ENCODE data around the gene OGFOD2. TPM values are rescaled to one million over a fixed set of nuclear protein-coding genes. Genes with fewer than 3 reads are reported as not detected.

Gene OGFOD2
- total RNA-seq, 1 donor from 2014 or later: 18.1 TPM

DNA sequence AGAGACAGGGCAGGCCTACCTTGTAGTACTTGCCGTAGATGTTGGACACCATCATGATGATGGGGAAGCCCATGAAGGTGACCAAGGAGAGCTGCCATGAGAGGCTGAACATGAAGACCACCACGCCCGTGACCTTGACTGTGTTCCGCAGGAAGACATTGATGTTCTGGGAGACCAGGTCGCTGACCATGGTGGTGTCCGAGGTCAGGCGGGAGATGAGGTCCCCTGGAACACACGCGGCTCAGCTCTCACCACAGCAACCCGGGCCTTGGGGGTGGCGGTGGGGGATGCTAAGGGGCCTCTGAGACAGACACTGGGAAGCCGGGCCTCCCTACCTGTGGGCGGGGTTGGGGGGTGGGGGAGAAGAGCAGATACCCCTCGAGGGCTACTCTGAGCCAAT is 26.4 kb upstream of the OGFOD2 start:
- H3K4me3 Mint-ChIP-seq: no peak overlapping the region
- H3K27me3 Mint-ChIP-seq (ENCODE audit: low read depth): no peaks in the 10 kb centered on the region
- no peak for DNase-seq (ENCODE audit: low read depth, low spot score)
- no peak overlapping the region for H3K27ac Mint-ChIP-seq (ENCODE audit: unreplicated experiment)
- peaks cover 25% of the 10 kb centered on the region for H3K4me1 Mint-ChIP-seq
- H3K9me3 Mint-ChIP-seq: no peaks in the 10 kb centered on the region
- TF ChIP-seq, protein P1, sequence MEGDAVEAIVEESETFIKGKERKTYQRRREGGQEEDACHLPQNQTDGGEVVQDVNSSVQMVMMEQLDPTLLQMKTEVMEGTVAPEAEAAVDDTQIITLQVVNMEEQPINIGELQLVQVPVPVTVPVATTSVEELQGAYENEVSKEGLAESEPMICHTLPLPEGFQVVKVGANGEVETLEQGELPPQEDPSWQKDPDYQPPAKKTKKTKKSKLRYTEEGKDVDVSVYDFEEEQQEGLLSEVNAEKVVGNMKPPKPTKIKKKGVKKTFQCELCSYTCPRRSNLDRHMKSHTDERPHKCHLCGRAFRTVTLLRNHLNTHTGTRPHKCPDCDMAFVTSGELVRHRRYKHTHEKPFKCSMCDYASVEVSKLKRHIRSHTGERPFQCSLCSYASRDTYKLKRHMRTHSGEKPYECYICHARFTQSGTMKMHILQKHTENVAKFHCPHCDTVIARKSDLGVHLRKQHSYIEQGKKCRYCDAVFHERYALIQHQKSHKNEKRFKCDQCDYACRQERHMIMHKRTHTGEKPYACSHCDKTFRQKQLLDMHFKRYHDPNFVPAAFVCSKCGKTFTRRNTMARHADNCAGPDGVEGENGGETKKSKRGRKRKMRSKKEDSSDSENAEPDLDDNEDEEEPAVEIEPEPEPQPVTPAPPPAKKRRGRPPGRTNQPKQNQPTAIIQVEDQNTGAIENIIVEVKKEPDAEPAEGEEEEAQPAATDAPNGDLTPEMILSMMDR (conservative IDR thresholded peaks at IDR 0.05): no peak
- no peaks in the 10 kb centered on the region for H3K36me3 Mint-ChIP-seq (ENCODE audit: low read depth)

DNA sequence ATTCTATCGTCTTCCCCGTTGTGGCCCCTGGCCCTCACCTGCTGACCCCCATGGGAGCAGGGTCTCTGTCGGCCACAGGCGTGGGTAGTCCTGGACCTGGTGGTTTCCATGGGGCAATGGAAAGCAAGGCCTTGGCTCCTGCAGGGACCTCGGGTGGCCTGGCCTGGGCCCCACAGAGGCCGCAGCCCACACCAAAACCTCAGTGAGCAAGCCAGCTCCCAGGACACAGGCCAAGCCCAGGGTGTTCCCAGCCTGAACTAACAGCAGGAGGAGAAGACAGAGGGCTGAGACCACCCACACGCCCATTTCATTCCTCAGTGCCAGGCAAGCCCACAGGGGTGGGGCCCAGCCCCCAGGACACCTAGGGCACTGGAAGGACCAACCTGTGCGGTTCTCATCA is 25.6 kb upstream of the OGFOD2 start:
- DNase-seq (ENCODE audit: low read depth, low spot score): no peak
- Mint-ChIP-seq H3K4me1 (peaks cover 20% of the 10 kb centered on the region), H3K36me3 (ENCODE audit: low read depth) (no peaks in the 10 kb centered on the region), H3K9me3 (no peaks in the 10 kb centered on the region), H3K27me3 (ENCODE audit: low read depth) (no peaks in the 10 kb centered on the region), H3K27ac (ENCODE audit: unreplicated experiment) (peak overlapping the region; percentile 54), H3K4me3 (no peak overlapping the region)
- TF ChIP-seq, protein P1 (conservative IDR thresholded peaks at IDR 0.05): no peak

DNA sequence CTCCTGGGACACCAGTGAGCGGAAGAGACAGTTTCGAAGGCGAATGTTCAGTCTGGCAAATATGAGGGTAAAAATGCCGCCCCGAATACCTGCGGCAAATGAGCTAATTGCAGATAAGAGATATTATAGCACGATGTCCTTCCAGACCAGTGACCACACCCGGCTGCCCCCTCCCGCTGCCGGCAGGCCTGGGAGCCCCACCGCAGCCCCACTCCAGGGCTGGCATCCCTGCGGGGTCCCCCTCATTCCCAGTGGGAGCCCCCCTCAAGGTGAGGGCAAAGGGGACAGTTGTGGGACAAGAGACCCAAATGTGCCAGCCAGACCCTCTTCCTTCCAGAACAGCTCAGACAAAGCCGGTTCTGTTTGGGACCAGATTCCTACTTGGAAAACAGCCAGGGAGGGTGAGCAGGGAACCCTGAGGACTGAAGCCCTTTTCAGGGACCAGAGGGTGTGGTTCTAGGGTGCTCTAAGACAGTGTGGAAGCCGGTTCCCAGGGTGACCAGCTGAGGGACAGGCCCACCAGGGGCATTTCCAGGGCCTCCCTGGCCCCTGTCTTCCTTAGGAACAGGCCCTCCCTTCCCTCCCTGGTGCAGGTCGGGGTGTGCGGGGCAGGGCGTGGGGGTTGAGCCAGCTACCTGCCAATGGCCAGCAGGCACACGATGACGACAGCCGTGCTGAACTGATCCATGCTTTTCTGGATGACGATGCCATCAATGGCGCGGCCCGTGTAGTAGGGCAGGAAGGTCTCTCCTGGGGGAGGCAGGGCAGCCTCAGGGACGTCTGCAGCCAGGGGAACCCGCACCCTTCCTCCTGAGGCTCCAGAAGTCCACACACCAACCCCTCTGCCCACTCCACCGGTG is 25.0 kb upstream of the OGFOD2 start:
- no peaks in the 10 kb centered on the region for H3K36me3 Mint-ChIP-seq (ENCODE audit: low read depth)
- peaks cover 15% of the 10 kb centered on the region for H3K4me1 Mint-ChIP-seq
- no peaks in the 10 kb centered on the region for H3K9me3 Mint-ChIP-seq
- peak overlapping the region; percentile 27 for H3K27ac Mint-ChIP-seq (ENCODE audit: unreplicated experiment)
- no peak overlapping the region for H3K4me3 Mint-ChIP-seq
- DNase-seq (ENCODE audit: low read depth, low spot score): no peak
- H3K27me3 Mint-ChIP-seq (ENCODE audit: low read depth): no peaks in the 10 kb centered on the region
- TF ChIP-seq, protein P1 (conservative IDR thresholded peaks at IDR 0.05): no peak

DNA sequence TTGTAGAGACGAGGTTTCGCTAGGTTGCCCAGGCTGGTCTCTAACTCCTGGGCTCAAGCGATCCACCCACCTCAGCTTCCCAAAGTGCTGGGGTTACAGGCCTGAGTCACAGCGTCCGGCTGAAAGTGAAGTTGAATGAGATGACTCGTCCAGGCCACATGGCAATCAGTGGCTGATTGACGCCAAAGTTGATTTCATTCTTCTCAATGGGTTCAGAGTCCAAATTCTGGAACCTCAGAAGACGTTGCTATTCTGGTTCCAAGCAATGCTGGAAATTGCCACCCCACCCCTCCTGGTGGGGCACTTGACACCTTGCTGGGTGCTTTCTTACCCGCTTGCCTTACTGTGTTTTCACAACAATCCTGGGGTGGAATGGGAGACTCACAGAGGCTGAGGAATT is 23.6 kb upstream of the OGFOD2 start:
- Mint-ChIP-seq H3K27me3 (ENCODE audit: low read depth) (no peaks in the 10 kb centered on the region), H3K4me1 (peaks cover 9% of the 10 kb centered on the region), H3K9me3 (no peaks in the 10 kb centered on the region), H3K36me3 (ENCODE audit: low read depth) (no peaks in the 10 kb centered on the region), H3K4me3 (no peak overlapping the region), H3K27ac (ENCODE audit: unreplicated experiment) (no peak overlapping the region)
- DNase-seq (ENCODE audit: low read depth, low spot score): no peak
- TF ChIP-seq, protein P1 (conservative IDR thresholded peaks at IDR 0.05): no peak

DNA sequence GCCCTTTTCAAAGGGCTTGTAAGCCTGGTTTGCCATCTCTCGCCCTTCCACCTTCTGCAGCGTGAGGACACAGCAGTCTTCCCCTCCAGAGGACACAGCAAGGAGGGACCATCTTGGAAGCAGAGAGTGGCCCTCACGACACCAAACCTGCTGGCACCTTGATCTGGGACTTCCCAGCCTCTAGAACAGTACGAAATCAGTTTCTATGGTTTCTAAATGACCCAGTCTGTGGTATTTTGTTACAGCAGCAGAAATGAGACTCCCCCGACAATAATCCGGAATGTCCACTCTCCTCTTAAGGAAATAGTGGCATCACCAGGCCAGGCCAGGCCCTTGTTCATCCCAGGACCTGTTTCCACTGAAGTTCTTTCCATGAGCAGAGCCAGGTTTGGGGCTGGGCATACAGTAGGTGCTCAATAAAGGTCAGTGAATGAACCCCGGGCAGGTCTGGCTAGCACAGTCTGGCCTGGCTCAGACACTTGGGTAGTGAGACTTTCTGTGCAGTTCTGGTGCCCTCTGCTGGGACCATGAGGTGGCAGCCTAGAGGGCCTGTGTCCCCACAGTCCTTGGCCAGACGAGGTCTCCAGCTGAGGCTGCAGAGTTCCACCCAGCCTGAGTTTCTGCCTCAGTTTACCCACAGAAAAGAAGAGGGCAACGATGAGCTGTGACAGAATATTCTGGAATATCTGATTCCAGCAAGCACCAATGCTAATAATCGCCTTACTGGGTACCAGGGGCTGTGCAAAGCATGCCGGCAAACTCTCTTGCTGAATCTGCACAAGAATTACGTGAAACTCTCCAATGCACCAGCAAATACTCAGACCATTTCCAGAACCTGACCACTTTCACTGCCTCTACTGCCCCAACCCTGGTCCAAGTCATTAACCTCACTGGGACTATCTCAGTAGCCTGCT is 22.8 kb upstream of the OGFOD2 start:
- H3K4me3 Mint-ChIP-seq: no peak overlapping the region
- H3K4me1 Mint-ChIP-seq: peaks cover 1% of the 10 kb centered on the region
- TF ChIP-seq, protein P1 (conservative IDR thresholded peaks at IDR 0.05): peak; percentile 90
- no peaks in the 10 kb centered on the region for H3K27me3 Mint-ChIP-seq (ENCODE audit: low read depth)
- no peaks in the 10 kb centered on the region for H3K36me3 Mint-ChIP-seq (ENCODE audit: low read depth)
- no peak overlapping the region for H3K27ac Mint-ChIP-seq (ENCODE audit: unreplicated experiment)
- peak; percentile 67 for DNase-seq (ENCODE audit: low read depth, low spot score)
- H3K9me3 Mint-ChIP-seq: no peaks in the 10 kb centered on the region
